Right hindlimb (tissue), 1 donor: ENCODE measurements around the gene MAML1.
"Not testable (repeated sequence)": the region's sequence is repeated elsewhere in the genome, so short reads cannot be mapped to it uniquely, and the experiment has no call there.

Experiments used
- DNase-seq: peaks from one replicate; pipeline ENCODE4 v3.0.0-alpha.2; 2018

The MAML1 gene

GRCh38 chr5:179769796-179770195, 37.2 kb downstream of the MAML1 start:
- no peak for DNase-seq

- DNase-seq: no peak
Measured at GRCh38 chr5:179771311-179771895, 38.8 kb downstream of the MAML1 start.

- DNase-seq: no peak
Measured at GRCh38 chr5:179772351-179772750, 39.7 kb downstream of the MAML1 start.

- DNase-seq: no peak
Measured at GRCh38 chr5:179773686-179774040, 41.0 kb downstream of the MAML1 start.

GRCh38 chr5:179774442-179774841, 41.8 kb downstream of the MAML1 start:
- DNase-seq: no peak

GRCh38 chr5:179776411-179776938, 43.9 kb downstream of the MAML1 start:
- DNase-seq: no peak

GRCh38 chr5:179777456-179777855, 44.8 kb downstream of the MAML1 start:
- no peak for DNase-seq

- DNase-seq: no peak
Measured at GRCh38 chr5:179777909-179778308, 45.3 kb downstream of the MAML1 start.

- DNase-seq: no peak
Measured at GRCh38 chr5:179778591-179778990, 46.0 kb downstream of the MAML1 start.

GRCh38 chr5:179779826-179780225, 47.2 kb downstream of the MAML1 start:
- DNase-seq: no peak

GRCh38 chr5:179780362-179780761, 47.7 kb downstream of the MAML1 start:
- DNase-seq: no peak

- DNase-seq: no peak
Measured at GRCh38 chr5:179781846-179782245, 49.2 kb downstream of the MAML1 start.

GRCh38 chr5:179783128-179783527, 50.5 kb downstream of the MAML1 start:
- DNase-seq: no peak

GRCh38 chr5:179786861-179787260, 54.2 kb downstream of the MAML1 start:
- DNase-seq: no peak

- no peak for DNase-seq
Measured at GRCh38 chr5:179788193-179788854, 55.7 kb downstream of the MAML1 start.

- DNase-seq: not testable (repeated sequence)
Measured at GRCh38 chr5:179789278-179789677, 56.7 kb downstream of the MAML1 start.

GRCh38 chr5:179791881-179792611, 59.4 kb downstream of the MAML1 start:
- DNase-seq: peak; percentile 41

- DNase-seq: peak; percentile 25
Measured at GRCh38 chr5:179792612-179793467, 60.2 kb downstream of the MAML1 start.

GRCh38 chr5:179793468-179794139, 61.0 kb downstream of the MAML1 start, which contains the start of gene LTC4S:
LTC4S (plus strand) TSS chr5:179793986; CDS start chr5:179794081, 95 bp downstream.
- DNase-seq: peak; percentile 86

- DNase-seq: peak; percentile 21
Measured at GRCh38 chr5:179794171-179794570, 61.5 kb downstream of the MAML1 start.

- DNase-seq: peak; percentile 23
Measured at GRCh38 chr5:179794575-179794974, 62.0 kb downstream of the MAML1 start.
